Stimulated activated CD4-positive, alpha-beta T cell treated with anti-CD3 and anti-CD28 coated beads, Interleukin-1b, Interleukin-23, amount 100 ng/mL, for 48 hours (primary cell): ENCODE measurements around the gene MARCHF11.

Experiments used
- DNase-seq: peaks from one replicate; pipeline ENCODE4 v3.0.0-alpha.2; 2020

MARCHF11 gene

GRCh38 chr5:16049761-16050160, 129.8 kb downstream of the MARCHF11 start:
- DNase-seq: no peak

- DNase-seq: no peak
Measured at GRCh38 chr5:16048132-16048531, 131.5 kb downstream of the MARCHF11 start.

- DNase-seq: no peak
Measured at GRCh38 chr5:16043349-16043965, 136.1 kb downstream of the MARCHF11 start.

- DNase-seq: no peak
Measured at GRCh38 chr5:16037121-16037845, 142.3 kb downstream of the MARCHF11 start.

- DNase-seq: no peak
Measured at GRCh38 chr5:16034319-16035001, 145.1 kb downstream of the MARCHF11 start.

GRCh38 chr5:16033187-16033925, 146.2 kb downstream of the MARCHF11 start:
- DNase-seq: no peak

GRCh38 chr5:16028708-16029107, 150.9 kb downstream of the MARCHF11 start:
- DNase-seq: no peak

- DNase-seq: no peak
Measured at GRCh38 chr5:16025681-16026080, 153.9 kb downstream of the MARCHF11 start.

GRCh38 chr5:16018970-16019369, 160.6 kb downstream of the MARCHF11 start:
- DNase-seq: no peak

GRCh38 chr5:16017720-16018119, 161.9 kb downstream of the MARCHF11 start:
- no peak for DNase-seq
